IMR-90 (cell line): ENCODE results near the gene WNT11.

ENCODE experiments used
- CEBPB ChIP-seq: IDR thresholded peaks from 2 replicates; pipeline ENCODE4 v1.6.1; 2012; ENCODE audit warnings: low read depth, low read length, improper control_type of control experiment
- CTCF ChIP-seq: conservative IDR thresholded peaks from 2 replicates; pipeline ENCODE4 v1.5.1; 2012; ENCODE audit warnings: mild to moderate bottlenecking, low read depth, low read length, improper control_type of control experiment
- ELK1 ChIP-seq: fragments of 150-350 bp; IDR thresholded peaks from 2 replicates; pipeline ENCODE4 v1.6.1; 2016; ENCODE audit warnings: low read depth, mild to moderate bottlenecking, low read length, moderate library complexity, borderline replicate concordance
- FOS ChIP-seq: fragments of 150-350 bp; IDR thresholded peaks from 2 replicates; pipeline ENCODE4 v1.6.1; 2016; ENCODE audit warnings: low read depth, low read length
- MXI1 ChIP-seq: IDR thresholded peaks from 2 replicates; pipeline ENCODE4 v1.6.1; 2012; ENCODE audit warnings: low read depth, mild to moderate bottlenecking, low read length, moderate library complexity, borderline replicate concordance
- NFE2L2 ChIP-seq: fragments of 150-350 bp; IDR thresholded peaks from 2 replicates; pipeline ENCODE4 v1.6.1; 2016; ENCODE audit warnings: low read depth, mild to moderate bottlenecking, low read length
- POLR2A ChIP-seq: IDR thresholded peaks from 2 replicates; pipeline ENCODE4 v1.6.1; 2012; ENCODE audit warnings: mild to moderate bottlenecking, low read depth, low read length
- RAD21 ChIP-seq: IDR thresholded peaks from 2 replicates; pipeline ENCODE4 v1.6.1; 2012; ENCODE audit warnings: low read length, improper control_type of control experiment
- RCOR1 ChIP-seq: IDR thresholded peaks from 2 replicates; pipeline ENCODE4 v1.6.1; 2012; ENCODE audit warnings: mild to moderate bottlenecking, low read length, improper control_type of control experiment; ENCODE audit not compliant: insufficient replicate concordance
- RFX5 ChIP-seq: IDR thresholded peaks from 2 replicates; pipeline ENCODE4 v1.8.0; 2012; ENCODE audit warnings: low read depth, mild to moderate bottlenecking, low read length, moderate library complexity
- SMC3 ChIP-seq: fragments of 150-350 bp; IDR thresholded peaks from 2 replicates; pipeline ENCODE4 v1.6.1; 2016; ENCODE audit warnings: low read depth, mild to moderate bottlenecking, antibody characterized with exemption, low read length, moderate library complexity
- USF2 ChIP-seq: fragments of 150-350 bp; IDR thresholded peaks from 2 replicates; pipeline ENCODE4 v1.6.1; 2017; ENCODE audit warnings: mild to moderate bottlenecking, antibody characterized with exemption, low read length, low read depth

- no peak for TF ChIP-seq RAD21
- TF ChIP-seq CTCF = no peak
- no peak for TF ChIP-seq POLR2A
- TF ChIP-seq ELK1 = no peak
- no peak for TF ChIP-seq USF2
- TF ChIP-seq CEBPB = peak; percentile 33; the same call in 1 of the 2 replicates
- no peak for TF ChIP-seq RFX5
- no peak for TF ChIP-seq MXI1
- no peak for TF ChIP-seq NFE2L2
- TF ChIP-seq RCOR1 = no peak
- no peak for TF ChIP-seq SMC3
- no peak for TF ChIP-seq FOS
Measured at GRCh38 chr11:76251576-76251975, 45.3 kb upstream of the WNT11 start.
